PFSK-1 (cell line): ENCODE measurements around the gene PIGL.

Source experiments
- POLR2AphosphoS5 ChIP-seq: IDR thresholded peaks from 2 replicates; pipeline ENCODE4 v1.6.1; 2012; ENCODE audit warnings: low read depth, mild to moderate bottlenecking, control low read depth, low read length, moderate library complexity
- SIN3A ChIP-seq: IDR thresholded peaks from 2 replicates; pipeline ENCODE4 v1.6.1; 2012; ENCODE audit warnings: mild to moderate bottlenecking, low read length, moderate library complexity, borderline replicate concordance; ENCODE audit not compliant: insufficient read depth
- TAF1 ChIP-seq: IDR thresholded peaks from 2 replicates; pipeline ENCODE4 v1.6.1; 2012; ENCODE audit warnings: low read length, control low read depth, borderline replicate concordance; ENCODE audit not compliant: insufficient read depth

DNA sequence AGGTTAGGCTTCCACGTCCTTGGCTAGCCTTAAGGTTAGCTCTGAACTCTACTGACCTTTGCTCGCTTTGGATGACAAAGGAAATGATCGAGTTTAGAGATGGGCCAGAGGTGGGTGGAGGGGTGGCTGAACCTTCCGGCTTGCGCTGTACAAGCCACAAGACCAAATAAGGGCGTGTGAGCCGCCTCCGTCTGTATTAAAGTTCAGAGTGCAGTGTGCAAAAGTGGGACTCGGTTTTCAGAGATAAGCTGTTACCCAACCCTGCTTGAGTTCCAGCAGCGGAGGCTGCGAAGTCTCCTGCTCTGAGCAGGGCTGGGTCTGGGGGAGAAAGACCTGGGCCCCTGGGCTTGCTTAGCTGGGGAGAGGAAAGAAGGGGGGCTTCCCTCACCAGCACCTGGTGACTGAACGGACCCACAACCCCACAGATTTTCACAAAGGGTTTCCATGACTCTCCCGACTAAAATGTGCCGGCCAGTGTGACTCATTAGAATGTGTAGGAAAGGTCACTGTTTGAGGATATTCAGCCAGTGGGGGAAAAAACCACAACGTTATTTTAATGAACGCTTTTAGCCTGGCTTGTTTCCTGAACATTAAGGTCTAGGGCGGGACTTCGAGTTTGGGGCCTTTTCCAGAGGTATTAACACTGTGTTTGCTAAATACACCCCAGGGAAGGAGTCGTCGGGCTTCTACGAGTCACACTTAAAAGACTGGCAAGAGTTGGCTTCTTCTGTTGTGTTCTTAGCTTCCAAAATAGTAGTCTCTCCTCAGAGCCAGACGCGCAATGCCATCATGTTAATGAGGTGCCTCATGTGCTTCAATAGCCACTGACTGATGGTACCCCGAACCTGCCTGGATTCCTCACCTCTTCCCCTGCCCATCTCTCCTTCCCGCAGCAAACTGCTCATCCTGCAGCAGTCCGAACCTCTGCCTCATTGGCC, 69.3 kb downstream of the PIGL start:
- 0 out of 2 replicates have a peak, but pooled peaks have one; percentile 43 for TF ChIP-seq TAF1
- TF ChIP-seq SIN3A, result peak; percentile 70; the same call in 1 of the 2 replicates
- TF ChIP-seq POLR2AphosphoS5, result peak; percentile 71; the same call in 1 of the 2 replicates
